ENCODE measurements around the gene IRAK3. TPM values are rescaled to one million over a fixed set of nuclear protein-coding genes. Genes with fewer than 3 reads are reported as not detected.
"Not testable (repeated sequence)": the region's sequence is repeated elsewhere in the genome, so short reads cannot be mapped to it uniquely, and the experiment has no call there.

IRAK3 gene
- total RNA-seq, 4 donors from 2014 or later, result 1.5 to 14.1 (median 7.7) TPM

- Histone ChIP-seq H3K36me3 (peaks cover 0 to 28% (median 0%) of the 10 kb centered on the region in 3 donors), H3K27me3 (no peaks in the 10 kb centered on the region), H3K9me3 (no peaks in the 10 kb centered on the region), H3K27ac (no peak overlapping the region), H3K4me3 (no peak overlapping the region), H3K4me1 (no peaks in the 10 kb centered on the region)
- intact Hi-C loops (cut with DNase I), result loop anchor here (5.0 kb wide), 1 partner anchor 475 kb away; no protein-coding TSS in a partner anchor
- WGBS, 2 donors, result 68 to 71% methylated on average over 4 of the region's 4 CpGs
- no peak for DNase-seq
- TF ChIP-seq POLR2A (IDR thresholded peaks at IDR 0.05) (no peak), CTCF (IDR thresholded peaks at IDR 0.05) (no peak)
These were observed 28.4 kb downstream of the IRAK3 start for GRCh38 chr12:66217342-66217917.

- intact Hi-C loops (cut with DNase I), result no loop called here
- H3K4me3 ChIP-seq, result no peak overlapping the region
- no peaks in the 10 kb centered on the region for H3K27me3 ChIP-seq
- H3K9me3 ChIP-seq, result no peaks in the 10 kb centered on the region
- H3K4me1 ChIP-seq, result no peaks in the 10 kb centered on the region
- no peak for DNase-seq
- H3K36me3 ChIP-seq, result peaks cover 0 to 35% (median 0%) of the 10 kb centered on the region in 3 donors
- TF ChIP-seq POLR2A (IDR thresholded peaks at IDR 0.05) (no peak), CTCF (IDR thresholded peaks at IDR 0.05) (no peak)
- H3K27ac ChIP-seq, result no peak overlapping the region
These were observed 39.4 kb downstream of the IRAK3 start for GRCh38 chr12:66228462-66228861.

DNA sequence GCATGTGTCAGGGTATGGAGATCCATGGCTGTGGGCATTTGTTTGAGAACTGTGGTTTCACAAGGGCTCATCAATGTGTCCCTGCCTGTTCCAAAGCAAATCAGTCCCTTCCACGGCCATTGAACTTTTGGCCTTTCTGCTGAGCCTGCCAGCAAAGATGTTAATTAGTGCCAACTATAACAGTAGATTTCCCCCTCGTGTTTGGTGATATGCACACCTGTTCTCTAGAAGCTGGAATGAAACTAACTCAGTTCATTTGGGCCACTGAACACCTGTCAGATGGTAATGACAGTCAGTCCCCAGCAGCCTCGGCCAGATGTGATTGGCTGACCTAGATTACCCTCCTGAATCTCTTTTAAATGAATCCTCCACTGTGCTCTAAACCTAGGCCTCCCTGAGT is 43.2 kb downstream of the IRAK3 start:
- Histone ChIP-seq H3K36me3 (peaks cover 0 to 25% (median 0%) of the 10 kb centered on the region in 3 donors), H3K27ac (no peak overlapping the region), H3K4me1 (peaks cover 0 to 17% (median 3%) of the 10 kb centered on the region in 3 donors), H3K4me3 (no peak overlapping the region), H3K27me3 (no peaks in the 10 kb centered on the region), H3K9me3 (no peaks in the 10 kb centered on the region)
- intact Hi-C loops (cut with DNase I), result no loop called here
- TF ChIP-seq POLR2A (IDR thresholded peaks at IDR 0.05) (no peak), CTCF (IDR thresholded peaks at IDR 0.05) (no peak)
- no peak for DNase-seq
- whole genome bisulfite sequencing, 2 donors, result 51 to 55% methylated on average over 3 of the region's 3 CpGs

GRCh38 chr12:66234037-66234693 is 45.2 kb downstream of the IRAK3 start:
- intact Hi-C loops (cut with DNase I); H3K9me3 ChIP-seq; H3K27me3 ChIP-seq; H3K4me3 ChIP-seq: not testable (repeated sequence)
- peak; percentile 17 for DNase-seq
- 47 to 55% methylated on average over 9 to 13 of the region's 13 CpGs for WGBS, 2 donors
- H3K27ac ChIP-seq, result peak overlapping the region in 2 of 4 donors; percentile 45 to 71
- TF ChIP-seq POLR2A (IDR thresholded peaks at IDR 0.05), result peak in 1 of 4 donors; percentile 38
- H3K36me3 ChIP-seq, result peaks cover 0 to 23% (median 0%) of the 10 kb centered on the region in 3 donors
- H3K4me1 ChIP-seq, result peaks cover 0 to 17% (median 3%) of the 10 kb centered on the region in 3 donors

GRCh38 chr12:66234773-66235625 is 46.0 kb downstream of the IRAK3 start:
- Histone ChIP-seq H3K36me3 (peaks cover 0 to 14% (median 0%) of the 10 kb centered on the region in 3 donors), H3K4me1 (peaks cover 0 to 17% (median 3%) of the 10 kb centered on the region in 3 donors), H3K4me3 (peak overlapping the region; percentile 38 to 70 (median 50)), H3K27ac (peak overlapping the region; percentile 45 to 86 (median 62))
- H3K27me3 ChIP-seq; DNase-seq; H3K9me3 ChIP-seq; intact Hi-C loops (cut with DNase I): not testable (repeated sequence)
- peak in 1 of 4 donors; percentile 16 for TF ChIP-seq POLR2A (IDR thresholded peaks at IDR 0.05)
- 3 to 13% methylated on average over 9 to 29 of the region's 72 CpGs for WGBS, 2 donors
